IMR-90 (cell line): ENCODE measurements around the gene CALN1.

ENCODE experiments used
- BHLHE40 ChIP-seq: fragments of 150-350 bp; IDR thresholded peaks from 2 replicates; pipeline ENCODE4 v1.6.1; 2016; ENCODE audit warnings: mild to moderate bottlenecking, low read depth, low read length
- CEBPB ChIP-seq: IDR thresholded peaks from 2 replicates; pipeline ENCODE4 v1.6.1; 2012; ENCODE audit warnings: low read depth, low read length, improper control_type of control experiment
- CHD1 ChIP-seq: IDR thresholded peaks from 2 replicates; pipeline ENCODE4 v1.6.1; 2012; ENCODE audit warnings: low read depth, low read length, improper control_type of control experiment
- MAFK ChIP-seq: IDR thresholded peaks from 2 replicates; pipeline ENCODE4 v1.6.1; 2012; ENCODE audit warnings: low read depth, low read length, improper control_type of control experiment
- MXI1 ChIP-seq: IDR thresholded peaks from 2 replicates; pipeline ENCODE4 v1.6.1; 2012; ENCODE audit warnings: low read depth, mild to moderate bottlenecking, low read length, moderate library complexity, borderline replicate concordance
- NFE2L2 ChIP-seq: fragments of 150-350 bp; IDR thresholded peaks from 2 replicates; pipeline ENCODE4 v1.6.1; 2016; ENCODE audit warnings: low read depth, mild to moderate bottlenecking, low read length
- POLR2A ChIP-seq: IDR thresholded peaks from 2 replicates; pipeline ENCODE4 v1.6.1; 2012; ENCODE audit warnings: mild to moderate bottlenecking, low read depth, low read length
- RAD21 ChIP-seq: IDR thresholded peaks from 2 replicates; pipeline ENCODE4 v1.6.1; 2012; ENCODE audit warnings: low read length, improper control_type of control experiment
- RFX5 ChIP-seq: IDR thresholded peaks from 2 replicates; pipeline ENCODE4 v1.8.0; 2012; ENCODE audit warnings: low read depth, mild to moderate bottlenecking, low read length, moderate library complexity
- SMC3 ChIP-seq: fragments of 150-350 bp; IDR thresholded peaks from 2 replicates; pipeline ENCODE4 v1.6.1; 2016; ENCODE audit warnings: low read depth, mild to moderate bottlenecking, antibody characterized with exemption, low read length, moderate library complexity
- TF ChIP-seq, protein P1 (sequence below): conservative IDR thresholded peaks from 2 replicates; pipeline ENCODE4 v1.5.1; 2012; ENCODE audit warnings: mild to moderate bottlenecking, low read depth, low read length, improper control_type of control experiment
- TF ChIP-seq, protein P2 (sequence below): fragments of 150-350 bp; IDR thresholded peaks from 2 replicates; pipeline ENCODE4 v1.6.1; 2017; ENCODE audit warnings: mild to moderate bottlenecking, antibody characterized with exemption, low read length, low read depth
- TF ChIP-seq, protein P3 (sequence below): fragments of 150-350 bp; IDR thresholded peaks from 2 replicates; pipeline ENCODE4 v1.6.1; 2016; ENCODE audit warnings: low read depth, mild to moderate bottlenecking, low read length, moderate library complexity, borderline replicate concordance

DNA sequence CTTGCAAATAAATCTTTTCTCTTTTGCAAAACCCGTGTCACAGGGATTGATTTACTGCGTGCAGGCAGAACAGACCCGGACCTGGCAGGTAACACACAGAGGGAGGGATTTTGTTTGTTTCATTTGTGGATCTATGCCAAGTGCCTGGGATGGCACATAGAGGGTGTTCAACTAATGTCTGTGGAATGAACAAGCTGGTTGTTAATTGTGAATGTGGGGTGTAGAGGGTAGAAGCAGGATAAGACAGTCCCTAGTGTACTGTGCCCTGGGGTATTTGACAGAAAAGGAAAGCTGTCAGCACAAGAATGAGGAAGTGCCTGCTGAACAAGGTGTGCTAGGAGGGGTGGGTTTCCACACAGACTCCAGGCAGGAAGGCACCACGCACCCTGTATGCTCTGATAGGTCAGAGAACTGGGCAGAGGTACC is 331.8 kb downstream of the CALN1 start:
- no peak for TF ChIP-seq BHLHE40
- no peak for TF ChIP-seq RAD21
- TF ChIP-seq, protein P1, sequence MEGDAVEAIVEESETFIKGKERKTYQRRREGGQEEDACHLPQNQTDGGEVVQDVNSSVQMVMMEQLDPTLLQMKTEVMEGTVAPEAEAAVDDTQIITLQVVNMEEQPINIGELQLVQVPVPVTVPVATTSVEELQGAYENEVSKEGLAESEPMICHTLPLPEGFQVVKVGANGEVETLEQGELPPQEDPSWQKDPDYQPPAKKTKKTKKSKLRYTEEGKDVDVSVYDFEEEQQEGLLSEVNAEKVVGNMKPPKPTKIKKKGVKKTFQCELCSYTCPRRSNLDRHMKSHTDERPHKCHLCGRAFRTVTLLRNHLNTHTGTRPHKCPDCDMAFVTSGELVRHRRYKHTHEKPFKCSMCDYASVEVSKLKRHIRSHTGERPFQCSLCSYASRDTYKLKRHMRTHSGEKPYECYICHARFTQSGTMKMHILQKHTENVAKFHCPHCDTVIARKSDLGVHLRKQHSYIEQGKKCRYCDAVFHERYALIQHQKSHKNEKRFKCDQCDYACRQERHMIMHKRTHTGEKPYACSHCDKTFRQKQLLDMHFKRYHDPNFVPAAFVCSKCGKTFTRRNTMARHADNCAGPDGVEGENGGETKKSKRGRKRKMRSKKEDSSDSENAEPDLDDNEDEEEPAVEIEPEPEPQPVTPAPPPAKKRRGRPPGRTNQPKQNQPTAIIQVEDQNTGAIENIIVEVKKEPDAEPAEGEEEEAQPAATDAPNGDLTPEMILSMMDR, result no peak
- no peak for TF ChIP-seq RFX5
- TF ChIP-seq MXI1, result no peak
- TF ChIP-seq POLR2A, result no peak
- TF ChIP-seq NFE2L2, result no peak
- TF ChIP-seq CEBPB, result no peak
- TF ChIP-seq, protein P2, sequence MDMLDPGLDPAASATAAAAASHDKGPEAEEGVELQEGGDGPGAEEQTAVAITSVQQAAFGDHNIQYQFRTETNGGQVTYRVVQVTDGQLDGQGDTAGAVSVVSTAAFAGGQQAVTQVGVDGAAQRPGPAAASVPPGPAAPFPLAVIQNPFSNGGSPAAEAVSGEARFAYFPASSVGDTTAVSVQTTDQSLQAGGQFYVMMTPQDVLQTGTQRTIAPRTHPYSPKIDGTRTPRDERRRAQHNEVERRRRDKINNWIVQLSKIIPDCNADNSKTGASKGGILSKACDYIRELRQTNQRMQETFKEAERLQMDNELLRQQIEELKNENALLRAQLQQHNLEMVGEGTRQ, result no peak
- no peak for TF ChIP-seq SMC3
- no peak for TF ChIP-seq CHD1
- no peak for TF ChIP-seq MAFK
- TF ChIP-seq, protein P3, sequence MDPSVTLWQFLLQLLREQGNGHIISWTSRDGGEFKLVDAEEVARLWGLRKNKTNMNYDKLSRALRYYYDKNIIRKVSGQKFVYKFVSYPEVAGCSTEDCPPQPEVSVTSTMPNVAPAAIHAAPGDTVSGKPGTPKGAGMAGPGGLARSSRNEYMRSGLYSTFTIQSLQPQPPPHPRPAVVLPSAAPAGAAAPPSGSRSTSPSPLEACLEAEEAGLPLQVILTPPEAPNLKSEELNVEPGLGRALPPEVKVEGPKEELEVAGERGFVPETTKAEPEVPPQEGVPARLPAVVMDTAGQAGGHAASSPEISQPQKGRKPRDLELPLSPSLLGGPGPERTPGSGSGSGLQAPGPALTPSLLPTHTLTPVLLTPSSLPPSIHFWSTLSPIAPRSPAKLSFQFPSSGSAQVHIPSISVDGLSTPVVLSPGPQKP, result no peak
